Measurements from ENCODE around the gene METRN.
"Not testable (repeated sequence)": the region's sequence is repeated elsewhere in the genome, so short reads cannot be mapped to it uniquely, and the experiment has no call there.

The METRN gene

DNA sequence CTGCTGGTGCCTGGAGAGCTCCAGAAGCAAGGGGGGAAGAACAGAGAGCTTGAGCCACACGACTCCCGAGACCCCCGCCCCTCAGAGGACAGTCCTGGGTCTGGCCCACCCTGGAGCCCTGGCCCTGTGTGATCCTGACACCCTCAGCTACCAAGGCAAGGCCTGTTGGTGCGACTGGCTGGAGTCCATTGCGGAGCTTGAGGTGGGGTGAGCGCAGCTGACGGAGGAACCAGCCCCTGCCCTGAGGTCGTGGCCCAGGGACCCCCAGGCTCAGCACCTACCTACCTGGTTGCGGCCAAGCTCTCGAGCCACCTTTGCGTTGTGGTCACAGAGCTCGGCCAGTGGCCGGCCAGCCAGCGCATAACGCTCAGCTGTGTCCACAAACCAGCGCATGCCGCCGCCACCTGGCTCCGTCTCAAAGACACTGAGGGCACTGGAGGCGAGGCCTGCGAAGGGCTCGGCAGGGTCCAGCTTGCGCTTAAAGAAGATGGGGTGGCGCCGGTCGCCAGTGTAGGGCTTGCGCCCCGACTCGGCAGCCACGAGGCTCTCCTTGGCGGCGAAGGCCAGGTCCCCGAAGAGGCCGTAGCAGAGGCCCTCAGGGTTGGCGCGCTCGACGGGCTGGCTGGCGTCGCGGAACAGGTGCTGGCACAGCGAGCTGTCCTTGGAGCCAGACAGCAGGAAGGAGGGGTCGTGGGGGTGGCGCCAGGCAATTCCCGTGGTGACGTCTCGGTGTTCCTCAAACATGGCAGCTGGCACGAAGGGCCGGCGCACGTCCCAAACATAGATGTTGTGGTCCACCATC is 28.3 kb upstream of the METRN start:
- Histone ChIP-seq H3K27ac (ENCODE audit: low read length) (no peak overlapping the region), H3K27me3 (ENCODE audit: control insufficient read depth, insufficient read depth, low read length) (peaks cover 10% of the 10 kb centered on the region), H3K36me3 (ENCODE audit: control insufficient read depth, low read depth, low read length) (peaks cover 11% of the 10 kb centered on the region), H3K9me3 (ENCODE audit: control insufficient read depth, low read depth, low read length) (no peaks in the 10 kb centered on the region), H3K9ac (ENCODE audit: low read length) (no peak overlapping the region), H3K4me3 (ENCODE audit: low read length) (no peak overlapping the region), H3K4me1 (ENCODE audit: control insufficient read depth, low read depth, low read length) (no peaks in the 10 kb centered on the region)

DNA sequence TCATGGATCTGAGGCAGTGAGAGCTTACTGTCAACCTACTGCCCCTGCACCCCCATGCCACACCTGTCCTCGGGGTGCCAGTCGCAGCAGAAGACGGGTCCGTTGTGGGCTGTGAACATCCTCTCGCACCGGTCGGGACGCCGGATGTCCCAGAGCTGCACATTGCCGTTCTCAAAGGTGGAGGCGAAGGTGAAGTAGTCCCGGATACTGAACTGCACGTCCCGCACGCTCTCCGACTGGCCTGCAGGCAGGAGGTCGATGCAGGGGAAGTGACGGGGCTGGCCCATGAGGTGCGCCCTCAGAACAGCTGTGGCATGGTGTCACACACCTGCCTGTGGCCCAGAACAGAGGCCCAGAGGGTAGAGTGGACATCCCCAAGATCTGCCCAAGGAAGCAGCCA is 27.4 kb upstream of the METRN start:
- Histone ChIP-seq H3K4me1 (ENCODE audit: control insufficient read depth, low read depth, low read length) (no peaks in the 10 kb centered on the region), H3K36me3 (ENCODE audit: control insufficient read depth, low read depth, low read length) (peaks cover 2% of the 10 kb centered on the region), H3K27me3 (ENCODE audit: control insufficient read depth, insufficient read depth, low read length) (peaks cover 19% of the 10 kb centered on the region), H3K9ac (ENCODE audit: low read length) (no peak overlapping the region), H3K27ac (ENCODE audit: low read length) (no peak overlapping the region), H3K9me3 (ENCODE audit: control insufficient read depth, low read depth, low read length) (no peaks in the 10 kb centered on the region), H3K4me3 (ENCODE audit: low read length) (no peak overlapping the region)

DNA sequence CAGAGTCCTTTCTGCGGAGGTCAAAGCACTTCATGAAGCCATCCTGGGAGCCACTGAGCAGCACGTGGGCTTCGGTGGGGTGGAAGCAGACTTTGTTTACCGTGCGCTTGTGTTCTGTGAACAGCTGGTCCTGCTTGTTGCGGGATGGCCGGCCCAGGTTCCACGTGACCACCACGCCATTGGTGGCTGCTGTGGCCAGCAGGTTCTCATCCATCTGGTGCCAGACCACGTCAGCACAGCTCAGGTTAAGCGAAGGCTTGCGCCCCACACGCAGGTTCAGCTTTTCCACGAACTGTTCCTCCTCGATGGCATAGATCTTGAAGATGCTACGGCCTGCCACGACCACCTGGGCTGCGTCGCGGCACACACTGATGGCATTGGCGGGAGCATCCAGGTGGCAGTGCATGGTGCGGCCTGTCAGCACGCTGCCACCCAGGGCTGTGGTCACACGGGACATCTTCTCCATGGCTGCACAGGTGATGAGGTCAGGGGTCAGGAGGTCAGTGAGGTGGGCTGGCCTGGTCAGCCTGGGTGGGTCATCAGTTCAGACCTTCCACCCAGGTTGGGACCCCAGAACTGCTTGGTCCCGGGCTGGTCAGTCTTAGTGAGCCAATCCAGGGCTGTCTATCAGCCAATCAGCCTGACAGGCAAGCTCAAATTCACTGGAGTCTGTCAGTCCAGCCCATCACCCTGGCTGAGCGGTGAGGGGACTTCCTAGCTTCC is 25.6 kb upstream of the METRN start:
- Histone ChIP-seq H3K4me3 (ENCODE audit: low read length) (peak overlapping the region; percentile 86), H3K27me3 (ENCODE audit: control insufficient read depth, insufficient read depth, low read length) (peaks cover 37% of the 10 kb centered on the region), H3K36me3 (ENCODE audit: control insufficient read depth, low read depth, low read length) (no peaks in the 10 kb centered on the region), H3K9ac (ENCODE audit: low read length) (peak overlapping the region; percentile 67), H3K9me3 (ENCODE audit: control insufficient read depth, low read depth, low read length) (no peaks in the 10 kb centered on the region), H3K27ac (ENCODE audit: low read length) (no peak overlapping the region), H3K4me1 (ENCODE audit: control insufficient read depth, low read depth, low read length) (no peaks in the 10 kb centered on the region)

DNA sequence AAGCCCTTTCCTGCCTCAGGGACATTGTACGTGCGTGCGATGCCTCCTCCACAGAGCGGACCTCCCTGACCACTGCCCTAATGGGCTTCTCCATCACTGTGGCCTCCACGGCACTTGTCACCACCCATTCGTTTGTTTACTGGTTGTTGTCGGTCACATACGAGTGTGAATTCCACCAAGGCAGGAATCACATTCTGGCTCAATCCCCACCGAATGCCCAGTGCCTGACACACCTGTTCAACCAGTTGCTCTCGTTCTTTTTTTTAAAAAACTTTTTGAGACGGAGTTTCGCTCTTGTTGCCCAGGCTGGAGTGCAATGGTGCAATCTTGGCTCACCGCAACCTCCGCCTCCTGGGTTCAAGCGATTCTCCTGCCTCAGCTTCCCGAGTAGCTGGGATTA is 23.7 kb upstream of the METRN start:
- H3K4me1 ChIP-seq (ENCODE audit: control insufficient read depth, low read depth, low read length); H3K4me3 ChIP-seq (ENCODE audit: low read length); H3K36me3 ChIP-seq (ENCODE audit: control insufficient read depth, low read depth, low read length); H3K9ac ChIP-seq (ENCODE audit: low read length); H3K27ac ChIP-seq (ENCODE audit: low read length); H3K9me3 ChIP-seq (ENCODE audit: control insufficient read depth, low read depth, low read length): not testable (repeated sequence)
- peaks cover 55% of the 10 kb centered on the region for H3K27me3 ChIP-seq (ENCODE audit: control insufficient read depth, insufficient read depth, low read length)

DNA sequence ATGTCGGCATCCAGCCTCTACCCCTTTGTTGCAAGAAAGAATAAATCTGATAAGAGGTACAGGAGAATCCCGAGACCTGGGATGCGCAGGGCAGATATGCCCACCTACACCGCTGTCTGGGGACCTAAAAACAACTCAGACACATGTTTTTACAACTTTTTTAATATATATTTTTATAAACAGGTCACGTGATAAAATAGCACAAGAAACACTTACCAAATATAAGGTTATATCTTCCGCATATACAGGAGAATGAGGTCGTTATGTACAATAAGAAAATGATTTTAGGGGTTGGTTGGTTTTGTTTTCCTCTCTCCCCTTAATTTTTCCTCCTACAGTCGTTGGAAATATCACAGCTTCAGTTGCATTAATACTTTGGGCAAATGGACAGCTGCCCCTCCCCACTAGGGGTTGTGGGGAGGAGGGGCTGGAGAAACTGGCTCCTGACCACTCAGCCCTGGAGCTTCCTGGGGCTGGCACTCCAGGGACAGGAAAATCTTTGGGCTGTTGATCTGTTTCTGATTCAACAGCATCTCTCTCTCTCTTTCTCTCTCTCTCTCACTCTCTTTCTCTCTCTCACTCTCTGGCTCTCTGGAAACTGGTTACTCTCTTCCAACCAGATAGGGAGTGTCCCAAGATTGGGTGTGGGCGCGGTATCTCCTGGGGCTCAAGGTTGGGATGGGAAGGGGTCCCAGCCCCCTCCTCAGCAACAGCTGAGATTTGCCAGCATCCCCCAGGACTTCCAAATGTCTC is 22.4 kb upstream of the METRN start:
- H3K36me3 ChIP-seq (ENCODE audit: control insufficient read depth, low read depth, low read length): no peaks in the 10 kb centered on the region
- H3K9ac ChIP-seq (ENCODE audit: low read length): no peak overlapping the region
- H3K4me3 ChIP-seq (ENCODE audit: low read length): no peak overlapping the region
- no peaks in the 10 kb centered on the region for H3K9me3 ChIP-seq (ENCODE audit: control insufficient read depth, low read depth, low read length)
- peaks cover 64% of the 10 kb centered on the region for H3K27me3 ChIP-seq (ENCODE audit: control insufficient read depth, insufficient read depth, low read length)
- H3K4me1 ChIP-seq (ENCODE audit: control insufficient read depth, low read depth, low read length): no peaks in the 10 kb centered on the region
- no peak overlapping the region for H3K27ac ChIP-seq (ENCODE audit: low read length)

DNA sequence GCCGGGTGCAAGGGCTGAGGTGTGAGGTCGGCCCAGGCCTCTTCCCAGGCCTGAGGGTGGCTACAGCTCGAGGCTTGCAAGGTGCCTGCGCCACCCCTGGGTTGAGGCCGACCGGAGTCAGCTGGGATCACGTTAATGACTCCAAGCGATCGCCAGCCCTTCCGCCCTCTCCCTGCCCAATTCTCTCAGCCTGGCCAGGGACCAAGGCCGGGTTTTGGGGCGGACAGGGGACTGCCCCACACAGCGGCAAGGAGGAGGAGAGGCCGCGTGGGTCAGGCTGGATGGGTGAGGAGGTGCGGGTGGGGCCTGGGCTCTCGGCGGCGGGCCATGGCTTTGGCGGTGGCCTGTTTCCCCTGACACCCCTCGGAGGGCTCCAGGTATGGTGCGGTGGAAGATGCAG is 21.6 kb upstream of the METRN start:
- peak overlapping the region; percentile 51 for H3K4me3 ChIP-seq (ENCODE audit: low read length)
- no peaks in the 10 kb centered on the region for H3K9me3 ChIP-seq (ENCODE audit: control insufficient read depth, low read depth, low read length)
- peaks cover 73% of the 10 kb centered on the region for H3K27me3 ChIP-seq (ENCODE audit: control insufficient read depth, insufficient read depth, low read length)
- H3K4me1 ChIP-seq (ENCODE audit: control insufficient read depth, low read depth, low read length): no peaks in the 10 kb centered on the region
- no peak overlapping the region for H3K27ac ChIP-seq (ENCODE audit: low read length)
- no peaks in the 10 kb centered on the region for H3K36me3 ChIP-seq (ENCODE audit: control insufficient read depth, low read depth, low read length)
- H3K9ac ChIP-seq (ENCODE audit: low read length): no peak overlapping the region

DNA sequence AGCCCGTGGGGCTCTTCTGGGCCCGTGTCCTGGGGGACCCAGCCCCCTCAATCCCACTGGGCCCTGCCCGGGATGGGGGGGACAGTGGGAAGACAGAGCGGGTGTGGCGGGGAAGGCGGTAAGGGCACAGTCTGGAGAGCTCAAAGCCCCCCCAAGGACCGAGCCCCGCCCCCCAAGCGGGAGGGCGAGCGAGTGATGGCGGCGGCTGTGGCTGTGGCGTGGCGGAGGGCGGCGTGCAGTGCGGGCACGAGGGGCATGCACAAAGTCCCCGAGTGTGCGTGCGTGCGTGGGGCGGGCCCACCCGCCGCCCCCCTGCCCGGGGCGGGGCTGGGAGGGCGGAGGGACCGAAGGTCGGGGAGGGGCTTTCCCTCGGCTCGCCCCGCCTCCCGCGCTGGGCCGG is 21.2 kb upstream of the METRN start:
- H3K36me3 ChIP-seq (ENCODE audit: control insufficient read depth, low read depth, low read length): no peaks in the 10 kb centered on the region
- no peaks in the 10 kb centered on the region for H3K4me1 ChIP-seq (ENCODE audit: control insufficient read depth, low read depth, low read length)
- no peaks in the 10 kb centered on the region for H3K9me3 ChIP-seq (ENCODE audit: control insufficient read depth, low read depth, low read length)
- peak overlapping the region; percentile 51 for H3K4me3 ChIP-seq (ENCODE audit: low read length)
- no peak overlapping the region for H3K9ac ChIP-seq (ENCODE audit: low read length)
- no peak overlapping the region for H3K27ac ChIP-seq (ENCODE audit: low read length)
- peaks cover 77% of the 10 kb centered on the region for H3K27me3 ChIP-seq (ENCODE audit: control insufficient read depth, insufficient read depth, low read length)

DNA sequence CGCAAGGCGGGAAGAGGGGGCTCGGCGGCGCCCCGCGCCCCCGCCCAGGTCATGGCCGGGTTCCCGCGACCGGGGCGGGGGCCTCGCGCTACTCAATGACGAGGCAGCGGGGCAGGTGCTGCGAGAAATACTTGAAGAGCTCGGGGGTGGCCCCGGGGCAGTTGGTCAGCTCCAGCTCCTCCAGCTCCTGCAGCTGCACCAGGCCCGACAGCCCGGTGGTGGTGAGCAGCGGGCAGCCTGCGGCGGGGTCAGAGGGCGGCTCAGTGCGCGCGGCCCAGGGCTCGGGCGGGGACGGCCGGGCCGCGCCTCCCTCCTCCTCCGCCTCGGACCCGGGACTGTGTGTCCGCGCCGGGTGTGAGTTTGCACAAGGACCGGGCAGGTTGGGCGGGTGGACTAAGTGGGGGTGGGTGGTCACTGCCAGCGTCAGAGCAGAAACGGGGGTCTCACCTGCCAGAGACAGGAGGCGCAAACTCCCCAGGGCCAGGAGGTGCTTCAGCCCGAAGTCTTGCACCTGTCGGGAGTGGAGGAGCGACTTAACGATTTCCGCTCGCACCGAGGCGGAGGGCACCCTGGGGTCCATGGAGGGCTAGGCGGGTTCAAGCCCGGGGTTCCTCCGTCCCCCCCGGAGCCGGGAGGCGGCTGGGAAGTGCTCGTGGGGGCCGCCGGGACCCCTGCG is 20.6 kb upstream of the METRN start:
- no peak overlapping the region for H3K9ac ChIP-seq (ENCODE audit: low read length)
- H3K36me3 ChIP-seq (ENCODE audit: control insufficient read depth, low read depth, low read length): no peaks in the 10 kb centered on the region
- H3K27me3 ChIP-seq (ENCODE audit: control insufficient read depth, insufficient read depth, low read length): peaks cover 82% of the 10 kb centered on the region
- peak overlapping the region; percentile 51 for H3K4me3 ChIP-seq (ENCODE audit: low read length)
- no peak overlapping the region for H3K27ac ChIP-seq (ENCODE audit: low read length)
- H3K4me1 ChIP-seq (ENCODE audit: control insufficient read depth, low read depth, low read length): no peaks in the 10 kb centered on the region
- no peaks in the 10 kb centered on the region for H3K9me3 ChIP-seq (ENCODE audit: control insufficient read depth, low read depth, low read length)

DNA sequence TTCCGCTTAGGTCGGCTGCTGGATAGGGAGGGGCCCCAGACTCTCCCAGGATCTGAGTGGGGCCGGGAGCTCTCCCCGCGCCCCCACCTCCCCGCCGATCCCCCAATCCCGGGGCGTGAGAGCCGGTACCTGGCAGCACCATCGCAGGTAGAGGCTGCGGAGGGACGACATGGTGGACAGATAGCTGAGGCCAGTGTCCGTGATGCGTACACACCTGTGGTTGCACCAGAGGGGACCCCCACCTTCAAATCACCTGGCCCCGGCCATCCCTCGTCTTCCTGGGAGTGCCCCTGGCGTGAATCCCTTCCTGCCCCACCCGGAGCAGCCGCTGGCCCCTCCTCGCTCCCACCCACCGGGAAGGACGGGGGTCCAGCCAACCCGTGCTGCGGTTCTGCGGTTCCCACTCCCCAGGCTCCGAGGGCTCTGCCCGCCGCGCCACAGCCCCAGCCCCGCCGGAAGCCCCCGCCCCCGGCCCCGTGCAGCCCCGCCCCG is 20.0 kb upstream of the METRN start:
- Histone ChIP-seq H3K36me3 (ENCODE audit: control insufficient read depth, low read depth, low read length) (no peaks in the 10 kb centered on the region), H3K27ac (ENCODE audit: low read length) (no peak overlapping the region), H3K9ac (ENCODE audit: low read length) (no peak overlapping the region), H3K9me3 (ENCODE audit: control insufficient read depth, low read depth, low read length) (no peaks in the 10 kb centered on the region), H3K4me1 (ENCODE audit: control insufficient read depth, low read depth, low read length) (no peaks in the 10 kb centered on the region), H3K4me3 (ENCODE audit: low read length) (peak overlapping the region; percentile 51), H3K27me3 (ENCODE audit: control insufficient read depth, insufficient read depth, low read length) (peaks cover 88% of the 10 kb centered on the region)

DNA sequence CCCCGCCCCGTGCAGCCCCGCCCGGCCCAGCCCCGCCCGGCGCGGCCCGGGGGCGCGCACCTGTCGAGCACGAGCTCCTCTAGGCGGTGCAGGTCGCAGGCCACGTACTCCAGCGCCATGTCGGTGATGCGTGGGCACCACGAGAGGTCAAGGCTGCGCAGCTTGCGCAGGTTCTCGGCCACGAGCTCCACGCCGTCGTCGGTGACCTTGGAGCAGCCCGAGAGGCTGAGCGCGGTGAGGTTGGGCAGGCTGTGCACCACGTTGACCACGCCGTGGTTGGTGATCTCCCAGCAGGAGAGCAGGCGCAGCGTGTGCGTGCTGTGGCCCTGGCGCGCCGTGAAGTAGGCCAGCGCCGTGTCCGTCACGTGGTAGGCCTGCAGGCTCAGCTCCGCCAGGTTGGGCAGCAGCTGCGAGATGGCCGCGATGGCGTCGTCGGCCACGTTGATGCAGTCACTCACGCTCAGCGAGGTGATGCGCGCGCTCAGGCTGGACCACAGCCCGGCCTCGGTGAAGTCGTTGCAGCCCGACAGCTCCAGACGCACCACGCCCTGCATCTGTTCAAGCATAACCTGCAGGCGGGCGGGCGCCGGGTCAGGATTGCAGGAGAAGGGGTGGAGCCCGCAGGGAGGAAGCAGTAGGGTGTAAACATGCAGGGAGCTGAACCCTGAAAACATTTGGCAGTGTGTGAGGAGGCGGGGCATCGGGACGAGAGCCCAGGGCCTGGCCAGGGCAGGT is 19.4 kb upstream of the METRN start:
- Histone ChIP-seq H3K27ac (ENCODE audit: low read length) (no peak overlapping the region), H3K4me3 (ENCODE audit: low read length) (peak overlapping the region; percentile 68), H3K9me3 (ENCODE audit: control insufficient read depth, low read depth, low read length) (no peaks in the 10 kb centered on the region), H3K27me3 (ENCODE audit: control insufficient read depth, insufficient read depth, low read length) (peaks cover 94% of the 10 kb centered on the region), H3K36me3 (ENCODE audit: control insufficient read depth, low read depth, low read length) (no peaks in the 10 kb centered on the region), H3K4me1 (ENCODE audit: control insufficient read depth, low read depth, low read length) (no peaks in the 10 kb centered on the region), H3K9ac (ENCODE audit: low read length) (no peak overlapping the region)

Measured in iPS-18a (cell line).